Measurements from ENCODE around the gene RAD50. TPM values are rescaled to one million over a fixed set of nuclear protein-coding genes. Genes with fewer than 3 reads are reported as not detected.
"Not testable (repeated sequence)": the region's sequence is repeated elsewhere in the genome, so short reads cannot be mapped to it uniquely, and the experiment has no call there.

RAD50 gene
- total RNA-seq, 1 donor from 2014 or later = 13.1 TPM

- DNase-seq (ENCODE audit: low read depth, low spot score) = no peak
These were observed 848 bp downstream of the RAD50 start for GRCh38 chr5:132557478-132558172.

GRCh38 chr5:132559383-132560060, 2.7 kb downstream of the RAD50 start:
- DNase-seq (ENCODE audit: low read depth, low spot score) = no peak

GRCh38 chr5:132561601-132562000, 4.8 kb downstream of the RAD50 start:
- no peak for DNase-seq (ENCODE audit: low read depth, low spot score)

- DNase-seq (ENCODE audit: low read depth, low spot score) = not testable (repeated sequence)
These were observed 7.8 kb downstream of the RAD50 start for GRCh38 chr5:132564555-132564954.

GRCh38 chr5:132566657-132567056, 9.9 kb downstream of the RAD50 start:
- no peak for DNase-seq (ENCODE audit: low read depth, low spot score)

- DNase-seq (ENCODE audit: low read depth, low spot score) = no peak
These were observed 19.3 kb downstream of the RAD50 start for GRCh38 chr5:132576123-132576522.

GRCh38 chr5:132584560-132584959, 27.8 kb downstream of the RAD50 start:
- not testable (repeated sequence) for DNase-seq (ENCODE audit: low read depth, low spot score)

- no peak for DNase-seq (ENCODE audit: low read depth, low spot score)
These were observed 29.3 kb downstream of the RAD50 start for GRCh38 chr5:132586063-132586462.

- DNase-seq (ENCODE audit: low read depth, low spot score) = no peak
These were observed 32.7 kb downstream of the RAD50 start for GRCh38 chr5:132589467-132589866.

GRCh38 chr5:132591145-132591544, 34.4 kb downstream of the RAD50 start:
- no peak for DNase-seq (ENCODE audit: low read depth, low spot score)

- no peak for DNase-seq (ENCODE audit: low read depth, low spot score)
These were observed 35.7 kb downstream of the RAD50 start for GRCh38 chr5:132592521-132592920.

GRCh38 chr5:132594170-132594569, 37.4 kb downstream of the RAD50 start:
- DNase-seq (ENCODE audit: low read depth, low spot score) = no peak

GRCh38 chr5:132595624-132596023, 38.8 kb downstream of the RAD50 start:
- no peak for DNase-seq (ENCODE audit: low read depth, low spot score)

GRCh38 chr5:132601071-132601728, 44.4 kb downstream of the RAD50 start:
- DNase-seq (ENCODE audit: low read depth, low spot score) = no peak

GRCh38 chr5:132607095-132607494, 50.3 kb downstream of the RAD50 start:
- DNase-seq (ENCODE audit: low read depth, low spot score) = no peak

GRCh38 chr5:132608107-132608506, 51.3 kb downstream of the RAD50 start:
- DNase-seq (ENCODE audit: low read depth, low spot score) = no peak

GRCh38 chr5:132611965-132612364, 55.2 kb downstream of the RAD50 start:
- no peak for DNase-seq (ENCODE audit: low read depth, low spot score)

- DNase-seq (ENCODE audit: low read depth, low spot score) = no peak
These were observed 56.1 kb downstream of the RAD50 start for GRCh38 chr5:132612846-132613245.

- no peak for DNase-seq (ENCODE audit: low read depth, low spot score)
These were observed 64.9 kb downstream of the RAD50 start for GRCh38 chr5:132621699-132622098.

- DNase-seq (ENCODE audit: low read depth, low spot score) = no peak
These were observed 65.8 kb downstream of the RAD50 start for GRCh38 chr5:132622608-132623007.

GRCh38 chr5:132627470-132627869, 70.7 kb downstream of the RAD50 start:
- no peak for DNase-seq (ENCODE audit: low read depth, low spot score)

- no peak for DNase-seq (ENCODE audit: low read depth, low spot score)
These were observed 72.0 kb downstream of the RAD50 start for GRCh38 chr5:132628814-132629213.
